ENCODE measurements around the gene THRB.

DNA sequence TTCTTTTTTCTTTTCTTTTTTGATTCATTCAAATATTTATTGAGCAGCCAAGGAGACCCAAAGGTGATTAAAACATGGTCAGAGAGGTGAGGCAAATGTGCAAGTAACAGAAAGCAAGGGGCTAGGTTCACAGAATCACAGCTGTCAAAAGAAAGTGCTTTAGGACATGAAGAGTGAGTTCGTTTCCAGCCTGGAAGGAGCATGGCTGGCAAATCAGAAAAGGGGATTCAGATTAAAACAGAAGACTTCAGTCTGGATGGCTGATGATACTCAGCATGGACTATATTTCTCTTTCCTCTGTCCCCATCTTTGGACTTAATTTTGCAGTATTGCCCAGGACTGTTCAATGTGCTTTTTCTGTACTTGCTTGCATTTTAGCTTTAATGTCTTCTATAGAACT lies 398.4 kb downstream of the THRB start:
- TF ChIP-seq CTCF (IDR thresholded peaks at IDR 0.05) (no peak), POLR2A (IDR thresholded peaks at IDR 0.05) (no peak)

Data from esophagus squamous epithelium (tissue), 4 donors.